HG02852 (cell line): ENCODE results near the gene PODXL.

Source experiments
- ATAC-seq: cut with Tn5 transposase; IDR thresholded peaks from one replicate; pipeline ENCODE4 v1.9.1; 2021; ENCODE audit warnings: mild to moderate bottlenecking, moderate library complexity; ENCODE audit not compliant: unreplicated experiment

Gene PODXL

DNA sequence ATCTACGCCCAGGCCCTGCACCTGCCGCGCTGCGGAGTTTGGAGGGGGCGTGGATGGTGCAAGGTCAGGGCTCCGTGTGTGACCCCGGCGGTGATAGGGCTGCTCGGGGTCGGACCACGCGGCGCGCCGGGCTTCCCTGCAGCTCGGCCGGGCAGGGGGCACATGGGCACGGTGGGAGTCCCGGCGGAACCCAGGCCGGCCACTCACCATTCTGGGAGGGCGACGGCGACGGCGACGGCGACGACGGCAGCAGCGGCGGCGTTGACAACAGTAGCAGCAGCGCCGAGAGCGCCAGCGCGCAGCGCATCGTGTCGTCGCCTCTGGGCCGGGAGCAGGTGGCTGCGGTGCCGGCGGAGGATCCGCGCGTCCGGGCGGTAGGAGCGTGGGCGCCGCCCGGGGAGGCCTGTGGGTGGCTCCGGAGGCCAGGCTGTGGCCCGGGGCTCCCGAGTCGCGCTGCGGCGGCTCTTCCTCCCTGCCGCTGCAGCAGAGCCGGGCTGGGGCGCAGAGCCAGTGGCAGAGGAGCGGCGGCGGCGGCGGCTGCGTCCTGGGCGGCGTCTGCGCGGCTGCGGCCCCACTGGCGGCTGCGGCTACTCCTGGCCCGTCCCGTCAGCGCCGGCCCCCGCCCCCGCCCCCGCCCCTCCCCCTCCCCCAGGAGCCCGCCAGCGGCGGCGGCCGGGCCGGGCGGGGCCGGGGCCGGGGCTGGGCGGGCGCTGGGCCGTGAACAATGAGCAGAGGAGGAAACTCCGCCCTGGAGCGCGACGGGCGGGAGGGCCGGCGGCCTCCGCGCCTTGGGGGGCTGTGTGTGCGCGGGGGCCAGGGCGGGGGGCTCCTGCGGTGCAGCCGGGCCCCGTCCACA, at the start of gene PODXL:
PODXL (minus strand) TSS at position 576 of the 856 bp plus-strand sequence; CDS start at position 307, 269 bp downstream.
- peak; percentile 74 for ATAC-seq

GRCh38 chr7:131605280-131605878, 49.0 kb upstream of the PODXL start:
- no peak for ATAC-seq

GRCh38 chr7:131604841-131605279, 48.4 kb upstream of the PODXL start:
- no peak for ATAC-seq

- no peak for ATAC-seq
These were observed 47.5 kb upstream of the PODXL start for GRCh38 chr7:131603932-131604331.

- no peak for ATAC-seq
These were observed 46.6 kb upstream of the PODXL start for GRCh38 chr7:131602994-131603372.

DNA sequence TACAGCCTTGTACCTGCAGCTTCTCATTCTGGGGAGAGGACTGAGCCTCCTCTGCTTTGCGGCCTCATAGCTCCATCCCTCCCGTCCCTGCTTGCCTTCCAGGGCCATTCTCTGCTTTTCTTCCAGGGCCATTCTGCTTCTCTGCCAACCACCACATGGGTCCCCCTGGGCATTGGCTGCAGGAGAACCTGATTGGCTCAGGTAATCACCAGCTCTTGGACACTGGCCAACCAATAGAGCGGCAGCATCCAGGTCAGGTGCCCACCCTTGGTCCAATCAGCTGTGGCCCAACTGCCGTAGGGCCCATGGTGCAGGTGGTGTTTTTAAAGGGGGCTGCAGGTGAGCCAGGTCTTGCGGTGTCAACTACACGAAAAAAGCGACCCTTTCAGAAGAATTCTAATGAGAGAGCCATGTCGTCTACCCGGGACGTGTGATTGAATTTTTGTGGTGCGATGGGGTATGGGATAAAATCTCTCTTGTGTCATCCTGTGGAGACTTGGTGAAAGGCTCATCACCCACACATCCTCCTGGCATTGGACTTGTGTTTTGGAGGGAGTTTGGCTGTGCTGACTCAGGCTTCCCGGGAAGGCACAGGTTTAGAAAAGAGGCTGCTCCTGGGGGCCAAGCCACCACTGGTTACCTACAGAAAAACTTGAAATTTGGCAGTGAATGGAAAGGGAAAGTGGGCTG, 46.0 kb upstream of the PODXL start:
- ATAC-seq, result no peak

DNA sequence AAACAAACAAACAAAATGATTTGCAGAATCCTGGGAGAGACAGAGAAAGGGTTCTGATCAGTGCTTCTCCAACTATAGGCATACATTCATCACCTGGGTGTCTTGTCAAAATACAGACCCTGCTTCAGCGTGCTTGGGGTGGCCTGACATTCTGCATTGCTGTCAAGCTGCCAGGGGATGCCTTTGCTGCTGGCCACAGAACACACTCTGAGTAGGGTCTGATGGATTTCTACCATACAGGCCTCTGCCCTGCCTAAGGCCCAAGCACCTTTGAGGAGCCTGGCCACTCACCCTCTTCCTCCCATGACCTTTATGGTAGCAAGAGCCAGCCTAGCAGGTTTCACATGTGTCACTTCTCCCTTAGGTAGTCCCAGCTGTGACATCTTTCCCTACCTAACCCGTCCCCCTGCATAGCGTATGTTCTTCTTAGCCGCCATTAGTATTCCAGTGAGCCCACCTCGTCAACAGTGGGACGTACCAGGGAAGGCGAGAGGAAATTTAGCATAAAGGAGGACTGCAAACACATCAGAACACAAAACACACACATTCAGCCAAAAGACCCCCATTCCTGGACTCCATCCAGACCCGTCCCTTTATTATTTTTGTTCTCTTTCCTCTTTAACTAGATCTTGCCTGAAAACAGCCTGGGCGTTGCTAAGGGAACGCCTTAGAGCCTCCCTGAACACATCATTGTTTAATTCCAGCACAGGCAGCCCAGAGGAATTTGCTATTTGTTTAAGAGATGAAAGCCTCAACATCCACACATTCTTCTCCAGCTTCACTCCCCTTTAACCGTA, 43.9 kb upstream of the PODXL start:
- ATAC-seq, result no peak

- ATAC-seq, result no peak
These were observed 40.4 kb upstream of the PODXL start for GRCh38 chr7:131596785-131597184.

- no peak for ATAC-seq
These were observed 39.3 kb upstream of the PODXL start for GRCh38 chr7:131595699-131596098.

DNA sequence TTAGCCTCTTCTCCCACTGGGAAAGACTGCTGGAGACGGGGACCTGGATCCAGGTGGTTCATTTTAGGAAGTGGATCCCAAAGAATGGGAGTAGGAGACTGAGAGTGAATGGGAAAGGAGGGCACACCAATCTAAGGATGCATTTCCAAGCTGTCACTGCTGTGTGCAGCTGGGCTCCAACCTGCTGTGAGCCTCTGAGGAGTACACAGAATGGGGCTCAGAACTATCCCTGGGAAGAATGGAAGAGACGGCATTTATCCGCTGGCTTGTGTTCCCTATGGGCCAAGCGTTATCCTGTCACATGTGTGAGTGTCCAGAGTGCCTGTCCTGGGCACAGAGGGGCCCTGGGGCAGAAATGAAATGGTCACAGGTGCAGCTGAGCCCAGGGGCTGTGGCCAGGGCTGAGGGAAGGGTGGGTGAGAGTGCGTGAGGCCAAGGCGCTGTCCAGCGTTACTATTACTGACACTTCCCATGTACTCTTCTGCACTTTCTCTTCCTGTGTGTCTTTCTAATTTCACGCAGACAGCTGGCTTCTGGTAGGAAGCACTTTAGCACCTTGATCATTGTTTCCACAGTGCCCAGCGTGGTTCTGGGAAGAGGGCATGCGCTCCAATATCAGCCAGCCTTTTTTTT, 35.4 kb upstream of the PODXL start:
- ATAC-seq, result no peak

GRCh38 chr7:131587315-131587923, 31.0 kb upstream of the PODXL start:
- no peak for ATAC-seq

- no peak for ATAC-seq
These were observed 30.3 kb upstream of the PODXL start for GRCh38 chr7:131586759-131587158.

DNA sequence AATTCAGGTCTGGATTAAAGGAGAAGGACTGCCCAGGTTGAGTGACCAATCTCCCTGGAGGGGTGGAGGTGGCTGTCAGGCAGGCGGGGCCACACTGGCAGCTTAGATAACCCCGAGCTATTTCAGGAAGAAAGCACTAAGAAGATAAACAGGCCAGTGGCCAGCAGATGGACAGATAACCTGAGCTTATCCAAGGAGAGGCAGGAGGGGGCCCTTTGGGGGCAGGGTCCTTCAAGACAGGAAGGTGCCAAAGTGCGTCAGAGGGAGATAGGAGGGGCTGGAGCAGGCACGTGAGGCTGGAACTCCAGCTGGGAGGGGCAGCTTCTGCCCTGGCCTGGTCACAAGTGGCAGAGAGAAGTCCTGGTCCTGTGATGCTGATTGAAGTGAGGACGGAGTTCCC, 29.8 kb upstream of the PODXL start:
- no peak for ATAC-seq

GRCh38 chr7:131583430-131583829, 27.0 kb upstream of the PODXL start:
- ATAC-seq, result no peak

GRCh38 chr7:131581241-131582051, 25.0 kb upstream of the PODXL start:
- ATAC-seq, result no peak

DNA sequence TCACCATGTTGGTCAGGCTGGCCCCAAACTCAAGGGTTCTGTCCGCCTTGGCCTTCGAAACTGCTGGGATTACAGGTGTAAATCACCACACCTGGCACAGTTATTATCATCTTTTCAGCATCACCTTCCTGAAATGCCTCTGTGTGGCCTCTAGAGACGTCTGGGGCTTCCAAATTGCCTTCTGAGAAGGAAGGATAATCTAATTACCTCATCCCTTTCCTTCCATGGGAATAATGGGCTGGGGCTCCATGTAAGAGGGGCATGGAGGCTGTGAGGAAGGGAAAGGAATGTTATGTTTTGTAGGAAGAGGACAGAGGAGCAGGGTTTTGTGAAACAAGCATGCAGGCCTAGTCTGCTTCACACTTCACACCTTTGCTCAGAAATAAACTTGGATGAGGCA, 22.2 kb upstream of the PODXL start:
- no peak for ATAC-seq

GRCh38 chr7:131574741-131575140, 18.3 kb upstream of the PODXL start:
- ATAC-seq, result no peak

GRCh38 chr7:131570401-131570800, 14.0 kb upstream of the PODXL start:
- ATAC-seq, result no peak

GRCh38 chr7:131568970-131569369, 12.5 kb upstream of the PODXL start:
- ATAC-seq, result no peak
